WI38 (cell line): ENCODE measurements around the gene ROR1.
A peak's percentile ranks its signal among the peaks of the same experiment; 100 is the strongest.

Experiments
- H3K4me3 ChIP-seq: 2 replicates; pipeline ENCODE4 v1.5.1; 2011; ENCODE audit warnings: low read depth, mild to moderate bottlenecking, control low read depth, low read length
- CTCF ChIP-seq: IDR thresholded peaks from 2 replicates; pipeline ENCODE4 v1.5.1; 2012; ENCODE audit warnings: low read depth, mild to moderate bottlenecking, control low read depth, low read length

The ROR1 gene

GRCh38 chr1:63774617-63775417, 1.0 kb downstream of the ROR1 start:
- TF ChIP-seq CTCF = no peak
- peak overlapping the region; percentile 46 for H3K4me3 ChIP-seq

GRCh38 chr1:63775418-63776127, 1.8 kb downstream of the ROR1 start:
- H3K4me3 ChIP-seq = peak overlapping the region; percentile 46
- no peak for TF ChIP-seq CTCF

- no peak overlapping the region for H3K4me3 ChIP-seq
- TF ChIP-seq CTCF = no peak
Observed at GRCh38 chr1:63777286-63777685, 3.5 kb downstream of the ROR1 start.

- H3K4me3 ChIP-seq = no peak overlapping the region
- no peak for TF ChIP-seq CTCF
Observed at GRCh38 chr1:63777965-63778880, 4.4 kb downstream of the ROR1 start.

GRCh38 chr1:63779338-63780211, 5.8 kb downstream of the ROR1 start:
- no peak for TF ChIP-seq CTCF
- H3K4me3 ChIP-seq = no peak overlapping the region

- no peak overlapping the region for H3K4me3 ChIP-seq
Observed at GRCh38 chr1:63780565-63780964, 6.7 kb downstream of the ROR1 start.

More at GRCh38 chr1:63780565-63780964, 6.7 kb downstream of the ROR1 start:
- TF ChIP-seq CTCF = no peak
